Inflammatory macrophage treated with lipopolysaccharide for 1 hour (primary cell): ENCODE data around the gene TOM1L1.

Source experiments
- DNase-seq, 2 donors: peaks; one replicate each; pipeline ENCODE4 v3.0.0-alpha.2; 2020 to 2022

Gene TOM1L1

GRCh38 chr17:54899201-54899600 is 1.5 kb upstream of the TOM1L1 start:
- no peak for DNase-seq

GRCh38 chr17:54899721-54900456 is 763 bp upstream of the TOM1L1 start:
- DNase-seq = no peak

GRCh38 chr17:54901230-54901822 is 674 bp downstream of the TOM1L1 start:
- DNase-seq = no peak

DNA sequence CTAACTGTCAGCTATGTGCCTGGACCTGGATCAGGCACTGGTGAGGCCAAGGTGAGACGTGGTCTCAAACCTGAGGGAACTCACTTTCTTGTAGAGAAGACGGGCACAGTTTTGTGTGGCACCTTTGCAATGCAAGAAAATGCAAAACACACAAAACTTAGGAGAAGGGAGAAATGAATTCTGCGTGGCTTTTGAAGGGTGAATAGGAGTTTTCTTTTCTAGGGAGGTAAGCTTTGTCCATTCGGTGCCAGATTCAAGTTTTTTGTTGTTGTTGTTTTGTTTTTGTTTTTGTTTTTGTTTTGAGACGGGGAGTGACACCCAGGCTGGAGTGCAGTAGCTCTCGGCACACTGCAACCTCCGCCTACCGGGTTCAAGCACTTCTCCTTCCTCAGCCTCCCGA is 1.4 kb downstream of the TOM1L1 start:
- no peak for DNase-seq

DNA sequence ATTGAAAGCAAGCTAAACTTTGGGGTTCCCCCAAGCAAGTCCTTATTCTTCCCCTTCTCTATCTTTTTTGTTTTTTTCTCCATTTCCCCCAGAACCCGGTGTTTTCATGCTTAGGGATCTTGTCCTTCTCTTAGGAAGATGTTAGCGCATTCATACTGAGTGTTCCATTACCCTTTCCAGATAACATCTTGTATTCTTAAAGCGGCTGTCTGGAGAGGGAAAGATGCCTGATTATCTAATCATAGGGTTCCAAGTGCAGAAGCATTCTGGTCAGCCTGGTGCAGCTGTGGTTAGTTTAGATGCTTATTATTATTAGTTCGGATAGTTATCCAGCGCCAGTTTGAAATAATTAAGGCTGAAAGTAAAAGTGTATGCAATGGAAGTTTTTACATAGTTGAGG is 2.0 kb downstream of the TOM1L1 start:
- no peak for DNase-seq

- no peak for DNase-seq
These were observed 2.7 kb downstream of the TOM1L1 start for GRCh38 chr17:54903375-54903774.

DNA sequence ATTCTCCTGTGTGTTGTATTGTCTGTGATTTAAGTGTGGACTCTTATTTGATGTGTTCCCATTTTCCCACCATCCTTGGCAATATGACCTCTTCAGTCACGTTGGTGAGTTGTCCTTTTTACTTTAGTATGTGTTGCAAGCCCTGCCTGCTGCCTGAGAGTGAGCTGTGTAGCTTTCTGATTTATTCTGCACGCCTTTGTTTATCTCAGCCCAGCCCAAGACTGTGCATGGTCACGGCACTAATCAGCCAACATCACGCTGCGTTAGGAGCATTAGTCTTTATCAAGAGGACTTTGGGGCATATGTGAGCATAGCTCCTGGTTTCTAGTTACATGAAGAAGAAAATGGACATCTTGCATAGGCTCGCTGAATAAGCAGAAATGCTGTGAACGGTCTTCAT is 6.0 kb downstream of the TOM1L1 start:
- DNase-seq = no peak

DNA sequence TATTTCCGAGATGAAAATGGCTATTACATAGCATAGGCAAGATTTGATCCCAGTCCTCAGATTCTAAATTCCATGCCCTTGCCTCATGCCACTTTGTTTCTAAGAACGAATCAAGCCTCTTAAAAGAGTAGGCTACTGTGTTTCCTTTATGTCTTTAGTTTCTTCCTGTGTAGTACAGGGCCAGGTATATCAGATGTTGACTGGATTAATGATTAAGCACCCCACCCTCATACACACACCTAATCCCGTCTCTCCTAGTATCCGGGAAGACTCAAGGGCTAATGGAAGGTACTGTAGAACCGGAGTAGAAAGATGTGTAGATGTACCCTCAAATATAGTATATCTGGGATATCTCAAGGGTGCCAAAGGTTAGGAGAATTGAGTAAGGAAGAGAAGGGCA is 6.7 kb downstream of the TOM1L1 start:
- no peak for DNase-seq

GRCh38 chr17:54909766-54910165 is 9.1 kb downstream of the TOM1L1 start:
- no peak for DNase-seq

DNA sequence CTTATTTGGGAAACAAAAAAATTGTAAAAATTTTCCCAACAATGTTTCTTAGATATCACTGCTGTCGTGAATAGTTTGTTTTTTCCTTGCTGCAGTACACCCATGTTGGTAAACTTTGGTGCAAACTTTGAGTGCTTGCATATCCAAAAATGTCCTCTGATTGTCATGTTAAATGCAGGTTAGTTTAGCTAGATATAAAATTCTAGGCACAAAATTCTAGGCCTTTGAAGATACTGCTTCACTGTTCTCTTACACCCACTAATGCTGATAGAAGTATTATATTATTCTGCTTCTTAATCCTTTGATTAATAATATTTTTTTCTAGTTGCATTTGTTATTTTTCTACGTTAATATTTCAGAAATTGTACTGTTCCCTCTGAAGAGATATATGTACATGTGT is 16.1 kb downstream of the TOM1L1 start:
- DNase-seq = no peak

DNA sequence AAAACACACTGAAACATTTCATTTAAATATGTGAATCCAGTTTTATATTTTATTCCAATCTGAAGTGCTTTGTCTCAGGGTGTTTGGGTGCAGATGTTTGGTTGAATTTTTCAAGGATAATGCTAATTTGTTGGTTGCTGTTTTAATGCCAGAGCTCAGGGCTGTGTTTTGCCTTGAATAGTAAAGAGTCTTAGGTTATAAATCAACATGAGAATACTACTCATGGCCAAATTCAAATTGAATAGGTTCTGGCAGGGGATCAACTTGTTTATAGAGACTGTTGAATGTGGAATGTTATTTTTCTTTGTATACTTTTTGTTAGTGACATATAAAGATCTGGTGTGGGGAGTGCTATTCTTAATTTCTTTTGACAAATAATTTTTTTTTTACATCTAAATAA is 18.8 kb downstream of the TOM1L1 start:
- DNase-seq = no peak

DNA sequence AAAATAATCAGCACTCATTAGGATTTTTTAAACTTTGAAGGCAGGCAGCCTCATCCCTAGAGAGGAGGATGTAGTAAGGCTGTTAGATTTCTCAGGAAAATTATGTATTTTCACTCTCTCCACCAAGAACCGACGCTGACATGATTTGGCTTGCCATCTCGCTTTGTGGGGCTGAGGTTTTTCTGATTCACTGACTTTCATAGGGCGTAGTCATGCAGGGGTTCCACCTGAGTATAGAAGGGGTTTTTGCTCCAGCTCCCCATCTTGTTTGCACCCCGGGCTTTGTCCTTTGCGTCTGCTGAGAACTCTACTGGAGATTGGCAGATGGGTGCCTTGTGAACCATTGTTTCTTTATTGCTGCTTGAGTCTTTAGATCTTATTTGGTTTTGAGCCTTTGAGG is 20.2 kb downstream of the TOM1L1 start:
- no peak for DNase-seq

DNA sequence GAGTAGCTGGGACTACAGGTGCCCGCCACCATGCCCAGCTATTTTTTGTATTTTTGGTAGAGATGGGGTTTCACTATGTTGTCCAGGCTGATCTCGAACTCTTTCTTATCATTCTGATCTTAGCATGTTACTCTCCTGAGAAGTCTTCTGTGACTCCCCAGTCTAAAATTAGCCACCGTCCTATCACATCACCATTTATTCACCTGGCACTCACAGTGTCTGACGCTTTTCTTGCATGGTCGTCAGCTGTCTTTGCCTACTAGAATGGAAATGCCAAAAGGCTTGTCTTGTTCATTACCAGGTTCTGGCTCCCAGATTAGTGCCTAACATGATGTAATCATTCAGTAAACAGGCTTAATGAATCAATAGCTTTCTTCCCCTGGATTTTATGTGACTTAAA is 23.8 kb downstream of the TOM1L1 start:
- no peak for DNase-seq

GRCh38 chr17:54927525-54927924 is 26.9 kb downstream of the TOM1L1 start:
- no peak for DNase-seq

DNA sequence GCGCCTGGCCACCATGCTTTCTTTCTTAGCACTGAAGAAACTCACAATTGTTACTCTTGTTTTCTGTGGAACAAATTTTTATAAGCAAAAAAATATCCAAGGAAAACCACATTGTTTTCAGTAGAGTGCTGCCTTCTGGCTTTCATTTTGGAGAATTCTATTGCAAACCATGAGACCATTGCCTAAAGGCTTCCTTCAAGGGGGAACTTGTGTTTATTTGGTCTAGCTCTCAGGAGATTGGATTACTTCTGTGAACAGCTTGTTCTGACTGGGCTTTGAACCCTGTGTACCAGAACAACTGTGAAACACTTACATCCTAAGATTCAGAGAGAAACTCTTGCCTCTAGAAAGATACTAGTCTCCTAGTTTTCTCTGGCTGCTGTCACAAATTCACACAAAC is 32.1 kb downstream of the TOM1L1 start:
- no peak for DNase-seq

DNA sequence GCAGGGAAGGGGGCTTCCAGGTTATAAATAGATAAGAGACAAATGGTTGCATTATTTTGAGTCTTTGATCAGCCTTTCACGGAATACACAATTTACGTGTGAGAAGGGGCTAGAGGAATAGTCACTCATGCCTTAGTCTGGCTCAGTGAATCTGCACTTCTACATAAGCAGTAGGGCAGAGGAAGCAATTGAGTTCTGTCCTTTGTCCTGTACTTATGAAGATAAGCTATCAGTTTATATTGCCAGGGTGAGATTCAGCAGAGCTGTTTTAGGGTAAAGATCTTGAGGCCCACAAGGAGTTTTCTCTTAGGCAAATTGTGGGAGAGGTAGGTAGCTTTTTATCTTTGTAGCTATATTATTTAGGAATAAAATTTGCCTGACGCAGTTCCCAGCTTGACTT is 33.3 kb downstream of the TOM1L1 start:
- no peak for DNase-seq

- DNase-seq = no peak
These were observed 34.8 kb downstream of the TOM1L1 start for GRCh38 chr17:54935471-54935870.

DNA sequence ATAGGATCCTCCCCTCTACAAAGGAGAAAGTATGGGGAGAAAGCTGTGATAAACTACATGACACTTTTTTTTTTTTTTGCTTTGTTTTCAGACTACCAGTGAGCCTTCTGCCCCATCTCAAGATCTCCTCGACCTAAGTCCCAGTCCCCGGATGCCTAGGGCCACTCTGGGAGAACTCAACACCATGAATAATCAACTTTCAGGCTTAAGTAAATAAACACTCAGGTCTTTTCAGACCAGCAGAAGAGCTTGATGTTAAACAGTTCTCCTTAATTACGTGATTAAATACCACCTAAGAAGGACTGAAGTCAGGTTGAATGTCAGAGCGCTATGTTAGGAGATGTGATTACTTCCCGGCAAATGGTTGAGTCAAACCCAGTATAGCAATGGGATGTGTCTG is 36.4 kb downstream of the TOM1L1 start:
- no peak for DNase-seq

DNA sequence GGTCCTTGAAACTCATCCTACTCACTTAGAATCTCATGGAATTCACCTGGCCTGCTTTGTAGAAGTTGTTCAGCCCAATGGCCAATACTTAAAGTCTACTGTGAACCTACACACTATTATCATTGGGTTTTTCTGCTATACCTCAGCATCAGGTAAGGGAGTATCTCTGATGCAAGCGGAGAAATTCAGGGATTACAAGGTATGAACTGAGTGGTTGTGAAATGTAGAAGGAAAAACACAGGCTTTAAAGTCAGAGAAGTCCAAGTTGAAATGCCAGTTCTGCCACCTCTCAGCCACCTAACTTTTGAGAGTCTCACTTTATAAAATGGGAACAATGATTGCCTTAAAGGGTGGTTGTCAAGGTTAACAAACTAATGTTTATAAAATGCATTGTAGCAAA is 36.8 kb downstream of the TOM1L1 start:
- DNase-seq = no peak

DNA sequence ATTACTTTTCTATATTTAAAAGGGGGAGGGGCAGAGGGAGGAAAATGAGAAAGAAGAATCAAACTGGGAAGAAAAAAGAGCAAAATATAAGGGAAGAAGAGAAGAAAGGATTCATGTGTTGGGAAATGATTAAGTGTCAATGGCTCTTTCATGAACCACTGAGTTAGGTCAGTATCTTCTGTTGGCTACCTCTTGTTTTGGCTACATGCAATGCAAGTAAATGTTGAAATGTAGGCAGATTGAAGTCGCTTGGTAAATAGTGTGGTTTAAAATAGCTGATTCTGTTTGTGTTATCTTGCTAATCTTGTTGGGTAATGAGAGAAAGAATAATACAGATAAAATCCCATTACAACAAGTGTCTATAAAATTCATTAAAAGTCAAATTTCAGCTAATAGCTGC is 40.6 kb downstream of the TOM1L1 start:
- no peak for DNase-seq

DNA sequence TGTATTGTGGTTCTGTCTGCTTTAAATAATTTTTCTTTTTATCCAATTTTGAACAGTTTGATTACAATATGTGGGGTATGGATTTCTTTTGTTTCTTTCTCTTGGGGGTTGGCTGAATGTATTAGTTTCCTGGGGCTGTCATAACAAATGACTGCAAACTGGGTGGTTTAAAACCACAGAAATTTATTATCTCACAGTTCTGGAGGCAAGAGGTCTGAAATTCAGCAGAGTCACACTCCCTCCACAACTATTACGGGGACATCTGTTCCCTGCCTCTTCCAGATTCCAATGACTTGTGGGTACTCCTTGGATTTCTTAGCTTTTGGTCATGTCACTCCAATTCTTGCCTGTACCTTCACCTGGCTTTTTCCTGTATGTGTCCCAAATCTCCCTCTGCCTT is 44.1 kb downstream of the TOM1L1 start:
- DNase-seq = no peak

DNA sequence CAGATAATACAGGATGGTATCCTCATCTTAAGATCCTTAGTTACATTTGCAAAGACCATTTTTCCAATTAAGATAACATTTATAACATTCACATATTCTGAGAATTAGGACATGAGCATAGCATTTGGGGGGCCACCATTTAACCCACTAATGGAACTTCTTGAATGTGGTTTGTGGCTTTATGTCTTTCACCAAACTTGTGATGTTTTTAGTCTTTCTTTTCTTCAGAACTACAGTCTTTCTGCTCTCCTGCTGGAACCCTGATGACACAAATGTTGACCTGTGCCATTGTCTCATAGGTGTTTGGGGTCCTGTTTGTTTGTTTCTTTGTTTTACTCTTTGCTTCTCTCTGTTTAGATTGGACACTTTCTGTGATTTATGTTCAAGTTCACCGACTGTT is 44.6 kb downstream of the TOM1L1 start:
- no peak for DNase-seq

DNA sequence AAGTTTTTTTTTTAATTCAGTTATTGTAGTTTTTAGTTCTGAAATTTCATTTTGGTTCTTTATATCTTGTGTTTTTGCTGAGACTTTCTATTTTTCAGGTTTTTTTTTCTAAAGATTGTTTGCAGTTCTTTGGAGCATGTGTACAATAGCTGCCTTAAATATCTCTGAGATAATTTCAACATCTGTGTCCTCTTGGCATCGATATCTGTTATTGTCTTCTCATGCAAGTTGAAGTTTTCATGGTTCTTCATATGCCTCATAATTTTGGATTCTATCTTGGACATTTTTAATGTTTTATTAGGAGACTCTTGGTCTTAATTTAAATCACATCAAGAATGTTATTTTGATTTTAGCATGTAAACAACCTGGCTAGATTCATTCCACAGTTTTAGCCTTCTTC is 45.0 kb downstream of the TOM1L1 start:
- no peak for DNase-seq

- DNase-seq = no peak
These were observed 46.7 kb downstream of the TOM1L1 start for GRCh38 chr17:54947396-54947795.

DNA sequence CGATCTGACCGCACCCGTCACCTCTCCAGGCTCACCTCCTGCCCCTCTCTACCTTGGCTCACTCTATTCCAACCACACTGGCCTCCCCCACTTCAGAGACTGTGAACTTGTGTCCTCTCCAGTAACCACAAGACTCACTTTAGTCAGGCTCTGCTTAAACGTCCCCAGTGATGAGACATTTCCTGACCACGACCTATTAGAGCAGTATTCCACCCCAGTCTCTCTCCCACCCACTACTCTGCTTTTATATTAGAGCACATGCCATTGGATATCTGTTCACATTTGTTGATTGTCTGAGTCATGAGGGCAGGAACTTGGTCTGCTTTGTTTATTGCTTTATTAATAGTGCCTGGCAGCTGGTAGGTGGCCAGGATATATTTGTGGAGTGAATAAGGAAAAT is 47.7 kb downstream of the TOM1L1 start:
- DNase-seq = no peak
